GM12865 (cell line): ENCODE results near the gene PGGHG.
A peak's percentile ranks its signal among the peaks of the same experiment; 100 is the strongest.
"Not testable (repeated sequence)": the region's sequence is repeated elsewhere in the genome, so short reads cannot be mapped to it uniquely, and the experiment has no call there.

ENCODE experiments used
- DNase-seq: peaks from one replicate; pipeline ENCODE4 v3.0.0; 2010; ENCODE audit warnings: low read depth
- H3K4me3 ChIP-seq: 2 replicates; pipeline ENCODE4 v1.5.1; 2011; ENCODE audit warnings: mild to moderate bottlenecking, low read depth, low read length, control low read depth
- CTCF ChIP-seq: IDR thresholded peaks from 2 replicates; pipeline ENCODE4 v1.5.1; 2011; ENCODE audit warnings: low read length, control low read depth, low read depth, inconsistent platforms; ENCODE audit not compliant: insufficient read depth; ENCODE audit errors: missing control alignments

The PGGHG gene

GRCh38 chr11:316891-317301 is 28.0 kb downstream of the PGGHG start:
- TF ChIP-seq CTCF = no peak
- DNase-seq = no peak
- peak overlapping the region; percentile 74 for H3K4me3 ChIP-seq

- H3K4me3 ChIP-seq = peak overlapping the region; percentile 27; the same call in 1 of the 2 replicates
- not testable (repeated sequence) for DNase-seq
Measured at GRCh38 chr11:317668-318404, 28.9 kb downstream of the PGGHG start.

GRCh38 chr11:318405-319120 is 29.6 kb downstream of the PGGHG start:
- peak overlapping the region; percentile 49 for H3K4me3 ChIP-seq
- not testable (repeated sequence) for DNase-seq

- not testable (repeated sequence) for DNase-seq
- H3K4me3 ChIP-seq = peak overlapping the region; percentile 49
Measured at GRCh38 chr11:319121-319887, 30.4 kb downstream of the PGGHG start.

GRCh38 chr11:319888-320273 is 31.0 kb downstream of the PGGHG start:
- H3K4me3 ChIP-seq, DNase-seq: not testable (repeated sequence)

- DNase-seq = no peak
- no peak for TF ChIP-seq CTCF
- H3K4me3 ChIP-seq = no peak overlapping the region
Measured at GRCh38 chr11:324156-324555, 35.2 kb downstream of the PGGHG start.

- H3K4me3 ChIP-seq, DNase-seq: not testable (repeated sequence)
Measured at GRCh38 chr11:324593-325517, 35.9 kb downstream of the PGGHG start.

GRCh38 chr11:325796-326591 is 37.1 kb downstream of the PGGHG start:
- no peak for DNase-seq
- no peak for TF ChIP-seq CTCF
- peak overlapping the region; percentile 40 for H3K4me3 ChIP-seq

- TF ChIP-seq CTCF = no peak
- no peak for DNase-seq
Measured at GRCh38 chr11:326592-326841, 37.6 kb downstream of the PGGHG start.

More at GRCh38 chr11:326592-326841, 37.6 kb downstream of the PGGHG start:
- peak overlapping the region; percentile 40 for H3K4me3 ChIP-seq
